Measurements from ENCODE around the gene WDFY3. TPM values are rescaled to one million over a fixed set of nuclear protein-coding genes. Genes with fewer than 3 reads are reported as not detected.
"Not testable (repeated sequence)": the region's sequence is repeated elsewhere in the genome, so short reads cannot be mapped to it uniquely, and the experiment has no call there.

Gene WDFY3
- total RNA-seq, 2 donors from 2014 or later = 0.38 to 1.3 TPM

GRCh38 chr4:84673475-84674240 is 292.8 kb downstream of the WDFY3 start:
- no peaks in the 10 kb centered on the region for H3K27me3 Mint-ChIP-seq (ENCODE audit: low read depth)
- no peak for ATAC-seq (replicated peaks in 1 of 2)

GRCh38 chr4:84672177-84672576 is 294.3 kb downstream of the WDFY3 start:
- no peak for ATAC-seq (replicated peaks in 1 of 2)
- Mint-ChIP-seq H3K9me3 (no peaks in the 10 kb centered on the region), H3K4me1 (ENCODE audit: low read depth) (no peaks in the 10 kb centered on the region), H3K27me3 (ENCODE audit: low read depth) (no peaks in the 10 kb centered on the region), H3K4me3 (no peak overlapping the region), H3K27ac (no peak overlapping the region), H3K36me3 (ENCODE audit: insufficient read depth in 2 of 2) (no peaks in the 10 kb centered on the region)
- DNase-seq = no peak

More at GRCh38 chr4:84673475-84674240, 292.8 kb downstream of the WDFY3 start:
- H3K9me3 Mint-ChIP-seq = no peaks in the 10 kb centered on the region
- H3K4me3 Mint-ChIP-seq = no peak overlapping the region
- H3K36me3 Mint-ChIP-seq (ENCODE audit: insufficient read depth in 2 of 2) = no peaks in the 10 kb centered on the region
- no peak overlapping the region for H3K27ac Mint-ChIP-seq
- H3K4me1 Mint-ChIP-seq (ENCODE audit: low read depth) = no peaks in the 10 kb centered on the region
- DNase-seq = no peak

GRCh38 chr4:84669201-84669600 is 297.3 kb downstream of the WDFY3 start:
- peaks cover 0 to 2% of the 10 kb centered on the region in 2 donors for H3K9me3 Mint-ChIP-seq
- no peaks in the 10 kb centered on the region for H3K4me1 Mint-ChIP-seq (ENCODE audit: low read depth)
- H3K27me3 Mint-ChIP-seq (ENCODE audit: low read depth) = no peaks in the 10 kb centered on the region
- H3K36me3 Mint-ChIP-seq (ENCODE audit: insufficient read depth in 2 of 2) = no peaks in the 10 kb centered on the region
- no peak for ATAC-seq (replicated peaks in 1 of 2)
- no peak for DNase-seq
- H3K27ac Mint-ChIP-seq = no peak overlapping the region
- H3K4me3 Mint-ChIP-seq = no peak overlapping the region

GRCh38 chr4:84666439-84666838 is 300.1 kb downstream of the WDFY3 start:
- Mint-ChIP-seq H3K4me3 (no peak overlapping the region), H3K36me3 (ENCODE audit: insufficient read depth in 2 of 2) (no peaks in the 10 kb centered on the region), H3K27me3 (ENCODE audit: low read depth) (no peaks in the 10 kb centered on the region), H3K4me1 (ENCODE audit: low read depth) (no peaks in the 10 kb centered on the region), H3K9me3 (peaks cover 0 to 2% of the 10 kb centered on the region in 2 donors), H3K27ac (no peak overlapping the region)
- ATAC-seq (replicated peaks in 1 of 2) = no peak
- no peak for DNase-seq

- not testable (repeated sequence) for H3K36me3 Mint-ChIP-seq (ENCODE audit: insufficient read depth in 2 of 2); ATAC-seq (replicated peaks in 1 of 2); H3K27ac Mint-ChIP-seq; H3K4me1 Mint-ChIP-seq (ENCODE audit: low read depth); DNase-seq; H3K27me3 Mint-ChIP-seq (ENCODE audit: low read depth); H3K4me3 Mint-ChIP-seq; H3K9me3 Mint-ChIP-seq
Measured at GRCh38 chr4:84664767-84665166, 301.7 kb downstream of the WDFY3 start.

GRCh38 chr4:84661191-84661939 is 305.1 kb downstream of the WDFY3 start:
- DNase-seq (no peak), ATAC-seq (replicated peaks in 1 of 2) (no peak)
- Mint-ChIP-seq H3K9me3 (peaks cover 3 to 10% of the 10 kb centered on the region in 2 donors), H3K4me1 (ENCODE audit: low read depth) (no peaks in the 10 kb centered on the region), H3K27me3 (ENCODE audit: low read depth) (peaks cover 9% of the 10 kb centered on the region), H3K36me3 (ENCODE audit: insufficient read depth in 2 of 2) (peaks cover 0 to 2% of the 10 kb centered on the region in 2 donors), H3K27ac (no peak overlapping the region), H3K4me3 (no peak overlapping the region)

GRCh38 chr4:84660606-84661005 is 305.9 kb downstream of the WDFY3 start:
- H3K4me3 Mint-ChIP-seq = no peak overlapping the region
- DNase-seq = no peak
- H3K9me3 Mint-ChIP-seq = peaks cover 4 to 9% of the 10 kb centered on the region in 2 donors
- no peak overlapping the region for H3K27ac Mint-ChIP-seq
- no peak for ATAC-seq (replicated peaks in 1 of 2)
- no peaks in the 10 kb centered on the region for H3K4me1 Mint-ChIP-seq (ENCODE audit: low read depth)
- peaks cover 0 to 2% of the 10 kb centered on the region in 2 donors for H3K36me3 Mint-ChIP-seq (ENCODE audit: insufficient read depth in 2 of 2)
- H3K27me3 Mint-ChIP-seq (ENCODE audit: low read depth) = peaks cover 11% of the 10 kb centered on the region

- H3K4me3 Mint-ChIP-seq = no peak overlapping the region
- ATAC-seq (replicated peaks in 1 of 2) = no peak
Measured at GRCh38 chr4:84652478-84652877, 314.0 kb downstream of the WDFY3 start.

GRCh38 chr4:84651499-84651898 is 315.0 kb downstream of the WDFY3 start:
- Mint-ChIP-seq H3K27ac (no peak overlapping the region), H3K27me3 (ENCODE audit: low read depth) (peaks cover 3% of the 10 kb centered on the region), H3K36me3 (ENCODE audit: insufficient read depth in 2 of 2) (no peaks in the 10 kb centered on the region), H3K4me3 (no peak overlapping the region), H3K9me3 (peaks cover 2 to 4% of the 10 kb centered on the region in 2 donors), H3K4me1 (ENCODE audit: low read depth) (no peaks in the 10 kb centered on the region)
- ATAC-seq (replicated peaks in 1 of 2) = no peak
- no peak for DNase-seq

More at GRCh38 chr4:84652478-84652877, 314.0 kb downstream of the WDFY3 start:
- H3K27me3 Mint-ChIP-seq (ENCODE audit: low read depth) = peaks cover 5% of the 10 kb centered on the region
- peaks cover 0 to 2% of the 10 kb centered on the region in 2 donors for H3K36me3 Mint-ChIP-seq (ENCODE audit: insufficient read depth in 2 of 2)
- no peak overlapping the region for H3K27ac Mint-ChIP-seq
- DNase-seq = no peak
- H3K4me1 Mint-ChIP-seq (ENCODE audit: low read depth) = no peaks in the 10 kb centered on the region
- H3K9me3 Mint-ChIP-seq = peaks cover 4 to 6% of the 10 kb centered on the region in 2 donors

GRCh38 chr4:84648863-84649647 is 317.4 kb downstream of the WDFY3 start:
- Mint-ChIP-seq H3K27me3 (ENCODE audit: low read depth) (no peaks in the 10 kb centered on the region), H3K9me3 (no peaks in the 10 kb centered on the region), H3K4me3 (no peak overlapping the region), H3K27ac (no peak overlapping the region), H3K4me1 (ENCODE audit: low read depth) (no peaks in the 10 kb centered on the region), H3K36me3 (ENCODE audit: insufficient read depth in 2 of 2) (no peaks in the 10 kb centered on the region)
- DNase-seq (no peak), ATAC-seq (replicated peaks in 1 of 2) (no peak)

- Mint-ChIP-seq H3K27me3 (ENCODE audit: low read depth) (no peaks in the 10 kb centered on the region), H3K9me3 (no peaks in the 10 kb centered on the region), H3K27ac (no peak overlapping the region), H3K36me3 (ENCODE audit: insufficient read depth in 2 of 2) (no peaks in the 10 kb centered on the region), H3K4me3 (no peak overlapping the region), H3K4me1 (ENCODE audit: low read depth) (no peaks in the 10 kb centered on the region)
- DNase-seq = no peak
- no peak for ATAC-seq (replicated peaks in 1 of 2)
Measured at GRCh38 chr4:84648178-84648577, 318.3 kb downstream of the WDFY3 start.

GRCh38 chr4:84647312-84647884 is 319.1 kb downstream of the WDFY3 start:
- no peak overlapping the region for H3K27ac Mint-ChIP-seq
- no peaks in the 10 kb centered on the region for H3K36me3 Mint-ChIP-seq (ENCODE audit: insufficient read depth in 2 of 2)
- H3K4me3 Mint-ChIP-seq = no peak overlapping the region
- H3K9me3 Mint-ChIP-seq = no peaks in the 10 kb centered on the region
- DNase-seq = no peak
- no peaks in the 10 kb centered on the region for H3K27me3 Mint-ChIP-seq (ENCODE audit: low read depth)
- no peak for ATAC-seq (replicated peaks in 1 of 2)
- no peaks in the 10 kb centered on the region for H3K4me1 Mint-ChIP-seq (ENCODE audit: low read depth)

- no peaks in the 10 kb centered on the region for H3K27me3 Mint-ChIP-seq (ENCODE audit: low read depth)
- no peak overlapping the region for H3K27ac Mint-ChIP-seq
Measured at GRCh38 chr4:84644087-84644486, 322.4 kb downstream of the WDFY3 start.

More at GRCh38 chr4:84644087-84644486, 322.4 kb downstream of the WDFY3 start:
- Mint-ChIP-seq H3K4me3 (no peak overlapping the region), H3K36me3 (ENCODE audit: insufficient read depth in 2 of 2) (no peaks in the 10 kb centered on the region), H3K4me1 (ENCODE audit: low read depth) (no peaks in the 10 kb centered on the region), H3K9me3 (no peaks in the 10 kb centered on the region)
- ATAC-seq (replicated peaks in 1 of 2) (no peak), DNase-seq (no peak)

Measured in activated T-cell treated with anti-CD3 and anti-CD28 coated beads, Interleukin-2, amount 50 U/mL, for 72 hours (primary cell).